Activated CD8-positive, alpha-beta memory T cell treated with anti-CD3 and anti-CD28 coated beads for 36 hours (primary cell): ENCODE results near the gene ADAMTS15. TPM values are rescaled to one million over a fixed set of nuclear protein-coding genes. Genes with fewer than 3 reads are reported as not detected.

ENCODE experiments used
- CTCF ChIA-PET: fragments of 350-600 bp; sonication (Branson Sonifier 250); formaldehyde crosslinking; loops from one replicate; lab custom pipeline; 2021; ENCODE audit warnings: antibody characterized with exemption; lab: Charles Lee
- POLR2A ChIA-PET: fragments of 350-600 bp; sonication (Branson Sonifier 250); formaldehyde crosslinking; loops from one replicate; lab custom pipeline; 2021; ENCODE audit warnings: antibody characterized with exemption; lab: Charles Lee
- total RNA-seq, 2 experiments: library from RNA; stranded (reverse); gene quantifications; one replicate each; pipeline ENCODE4 v1.2.3, GENCODE V29; 2021

ADAMTS15 gene
- total RNA-seq, 2 experiments from 2014 or later, result not detected

GRCh38 chr11:130415731-130416529 is 32.5 kb upstream of the ADAMTS15 start:
- POLR2A ChIA-PET, result no interaction called here
- CTCF ChIA-PET, result no interaction called here

- ChIA-PET CTCF (no interaction called here), POLR2A (no interaction called here)
These were observed 31.9 kb upstream of the ADAMTS15 start for GRCh38 chr11:130416530-130416882.

- POLR2A ChIA-PET, result no interaction called here
- CTCF ChIA-PET, result no interaction called here
These were observed 31.5 kb upstream of the ADAMTS15 start for GRCh38 chr11:130416906-130417305.

- ChIA-PET POLR2A (no interaction called here), CTCF (no interaction called here)
These were observed 30.2 kb upstream of the ADAMTS15 start for GRCh38 chr11:130418210-130418609.

GRCh38 chr11:130418756-130419155 is 29.7 kb upstream of the ADAMTS15 start:
- POLR2A ChIA-PET, result no interaction called here
- CTCF ChIA-PET, result no interaction called here

- CTCF ChIA-PET, result interaction anchor here (1.2 kb wide), 1 partner anchor 11 kb away, joined by 3 read pairs; no protein-coding TSS in a partner anchor
- POLR2A ChIA-PET, result no interaction called here
These were observed 27.8 kb upstream of the ADAMTS15 start for GRCh38 chr11:130420478-130421198.

- ChIA-PET POLR2A (no interaction called here), CTCF (interaction anchor here (1.2 kb wide), 1 partner anchor 10 kb away, joined by 3 read pairs; no protein-coding TSS in a partner anchor)
These were observed 27.3 kb upstream of the ADAMTS15 start for GRCh38 chr11:130421199-130421585.

GRCh38 chr11:130421697-130422096 is 26.7 kb upstream of the ADAMTS15 start:
- ChIA-PET POLR2A (no interaction called here), CTCF (interaction anchor here (1.2 kb wide), 1 partner anchor 10 kb away, joined by 3 read pairs; no protein-coding TSS in a partner anchor)

GRCh38 chr11:130422251-130422995 is 26.0 kb upstream of the ADAMTS15 start:
- POLR2A ChIA-PET, result no interaction called here
- CTCF ChIA-PET, result no interaction called here

- CTCF ChIA-PET, result no interaction called here
These were observed 24.8 kb upstream of the ADAMTS15 start for GRCh38 chr11:130423541-130424142.

GRCh38 chr11:130424613-130425140 is 23.8 kb upstream of the ADAMTS15 start:
- POLR2A ChIA-PET, result interaction anchor here (0.6 kb wide), 1 partner anchor 192 kb away, joined by 3 read pairs; no protein-coding TSS in a partner anchor
- CTCF ChIA-PET, result no interaction called here

More at GRCh38 chr11:130423541-130424142, 24.8 kb upstream of the ADAMTS15 start:
- POLR2A ChIA-PET, result no interaction called here

GRCh38 chr11:130425156-130425555 is 23.3 kb upstream of the ADAMTS15 start:
- ChIA-PET POLR2A (interaction anchor here (0.6 kb wide), 1 partner anchor 193 kb away, joined by 3 read pairs; no protein-coding TSS in a partner anchor), CTCF (no interaction called here)

GRCh38 chr11:130426223-130426836 is 22.1 kb upstream of the ADAMTS15 start:
- POLR2A ChIA-PET, result no interaction called here

GRCh38 chr11:130426837-130427341 is 21.6 kb upstream of the ADAMTS15 start:
- POLR2A ChIA-PET, result no interaction called here

More at GRCh38 chr11:130426223-130426836, 22.1 kb upstream of the ADAMTS15 start:
- CTCF ChIA-PET, result interaction anchor here (7.8 kb wide), 1 partner anchor 434 kb away, joined by 89 read pairs; no protein-coding TSS in a partner anchor

GRCh38 chr11:130427581-130428315 is 20.7 kb upstream of the ADAMTS15 start:
- ChIA-PET CTCF (interaction anchor here (7.8 kb wide), 1 partner anchor 433 kb away, joined by 89 read pairs; no protein-coding TSS in a partner anchor), POLR2A (no interaction called here)

More at GRCh38 chr11:130426837-130427341, 21.6 kb upstream of the ADAMTS15 start:
- CTCF ChIA-PET, result interaction anchor here (0.5 to 7.8 kb wide), 2 partner anchors 434 to 1223 kb away, joined by 3 to 89 read pairs; no protein-coding TSS in a partner anchor

- ChIA-PET POLR2A (no interaction called here), CTCF (interaction anchor here (1.0 to 7.8 kb wide), 2 partner anchors 432 to 499 kb away, joined by 3 to 89 read pairs; no protein-coding TSS in a partner anchor)
These were observed 19.9 kb upstream of the ADAMTS15 start, which contains the start of gene ADAMTS8 for GRCh38 chr11:130428316-130429119. ADAMTS8 (minus strand) TSS chr11:130428609; CDS start chr11:130428286, 323 bp downstream.
